DMS 273 treated with DMSO at 0.1 percent for 48 hours (cell line): ENCODE data around the gene BAHCC1.
"Not testable (repeated sequence)": the region's sequence is repeated elsewhere in the genome, so short reads cannot be mapped to it uniquely, and the experiment has no call there.

Source experiments
- DNase-seq: peaks from one replicate; lab custom pipeline; 2025; lab: John Stamatoyannopoulos, UW

Gene BAHCC1

GRCh38 chr17:81394921-81395599 lies at the start of gene BAHCC1:
Gene BAHCC1, plus strand, starts transcription at chr17:81395457. Its CDS starts 4,283 bp downstream, at chr17:81399740.
- peak; percentile 98 for DNase-seq

GRCh38 chr17:81346090-81346907 lies 49.0 kb upstream of the BAHCC1 start:
- DNase-seq = peak; percentile 79

- DNase-seq = no peak
Observed at GRCh38 chr17:81346908-81347349, 48.3 kb upstream of the BAHCC1 start.

GRCh38 chr17:81347437-81347836 lies 47.8 kb upstream of the BAHCC1 start:
- no peak for DNase-seq

DNA sequence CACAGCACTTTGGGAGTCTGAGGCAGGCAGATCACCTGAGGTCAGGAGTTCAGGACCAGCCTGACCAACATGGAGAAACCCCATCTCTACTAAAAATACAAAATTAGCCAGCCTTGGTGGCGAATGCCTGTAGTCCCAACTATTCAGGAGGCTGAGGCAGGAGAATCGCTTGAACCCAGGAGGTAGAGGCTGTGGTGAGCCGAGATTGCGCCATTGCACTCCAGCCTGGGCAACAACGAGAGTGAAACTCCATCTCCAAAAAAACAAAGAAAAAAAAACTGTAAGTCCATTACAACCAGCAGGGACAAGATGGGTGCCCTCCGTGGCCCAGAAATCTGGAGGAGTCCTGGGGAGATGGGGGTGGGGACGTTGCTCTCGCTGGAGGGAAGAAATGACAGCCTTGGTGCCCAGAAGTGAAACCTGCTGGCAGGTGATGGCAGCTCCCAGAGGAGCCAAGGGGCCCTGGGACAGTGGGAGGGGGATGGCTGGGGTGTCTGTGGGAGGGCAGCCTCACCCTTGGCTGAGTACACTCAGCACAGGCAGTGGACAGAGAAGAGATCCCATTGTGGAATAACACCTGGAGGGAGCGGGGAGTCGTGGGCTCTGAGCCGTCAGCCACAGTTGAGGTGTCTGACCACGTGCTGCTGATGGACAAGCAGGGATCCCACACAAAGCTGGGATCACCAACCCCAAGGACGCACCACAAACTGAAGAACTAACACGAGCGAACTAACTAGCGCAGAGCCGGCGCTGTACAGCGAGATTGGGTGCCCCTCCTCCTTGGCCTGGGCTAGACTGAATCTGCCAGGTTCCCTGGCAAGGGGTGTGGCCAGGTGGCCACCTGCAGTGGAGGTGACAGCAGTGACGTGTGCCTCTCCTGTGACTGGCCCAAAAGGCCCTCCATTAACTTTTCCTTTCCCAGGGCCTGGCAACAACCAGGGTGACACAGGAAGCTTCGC lies 46.9 kb upstream of the BAHCC1 start:
- no peak for DNase-seq

- DNase-seq = peak; percentile 65
Observed at GRCh38 chr17:81349397-81350319, 45.6 kb upstream of the BAHCC1 start.

DNA sequence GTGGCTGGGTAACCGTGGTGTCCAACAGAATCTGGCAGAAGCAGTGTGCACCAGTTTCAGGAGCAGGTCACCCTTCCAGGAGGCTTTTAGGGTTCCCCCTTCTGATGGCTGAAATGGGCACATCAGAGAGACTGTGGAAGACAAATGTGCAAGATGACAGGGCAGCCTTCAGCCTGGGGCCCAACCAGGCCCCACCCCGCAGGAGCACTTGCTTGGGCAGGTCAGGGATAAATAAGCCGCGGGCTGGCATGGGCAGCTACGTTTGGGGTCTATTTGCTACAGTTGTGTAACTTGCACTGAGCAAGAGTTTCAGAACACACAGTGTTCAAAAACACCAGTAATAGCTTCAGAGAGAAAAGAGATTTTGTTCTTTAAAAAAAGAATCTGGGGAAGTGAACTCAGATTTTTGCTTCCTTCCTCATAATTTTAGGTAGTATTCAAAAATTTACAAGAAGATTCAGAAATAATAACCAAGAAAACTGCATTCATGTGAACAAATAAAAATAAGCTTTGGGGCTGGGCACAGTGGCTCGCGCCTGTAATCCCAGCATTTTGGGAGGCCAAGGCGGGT lies 44.9 kb upstream of the BAHCC1 start:
- no peak for DNase-seq

DNA sequence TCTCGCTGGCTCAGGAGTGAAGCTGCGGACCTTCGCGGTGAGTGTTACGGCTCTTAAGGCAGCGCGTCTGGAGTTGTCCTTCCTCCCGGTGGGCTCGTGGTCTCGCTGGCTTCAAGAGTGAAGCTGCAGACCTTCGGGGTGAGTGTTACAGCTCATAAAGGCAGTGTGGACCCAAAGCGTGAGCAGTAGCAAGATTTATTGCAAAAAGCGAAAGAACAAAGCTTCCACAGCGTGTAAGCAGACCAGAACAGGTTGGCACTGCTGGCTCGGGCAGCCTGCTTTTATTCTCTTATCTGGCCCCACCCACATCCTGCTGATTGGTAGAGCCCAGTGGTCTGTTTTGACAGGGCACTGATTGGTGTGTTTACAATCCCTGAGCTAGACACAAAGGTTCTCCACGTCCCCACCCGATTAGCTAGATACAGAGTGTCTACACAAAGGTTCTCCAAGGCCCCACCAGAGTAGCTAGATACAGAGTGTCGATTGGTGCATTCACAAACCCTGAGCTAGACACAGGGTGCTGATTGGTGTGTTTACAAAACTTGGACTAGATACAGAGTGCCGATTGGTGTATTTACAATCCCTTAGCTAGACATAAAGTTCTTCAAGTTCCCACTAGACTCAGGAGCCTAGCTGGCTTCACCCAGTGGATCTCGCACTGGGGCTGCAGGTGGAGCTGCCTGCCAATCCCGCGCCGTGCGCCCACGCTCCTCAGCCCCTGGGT lies 43.8 kb upstream of the BAHCC1 start:
- DNase-seq = not testable (repeated sequence)

DNA sequence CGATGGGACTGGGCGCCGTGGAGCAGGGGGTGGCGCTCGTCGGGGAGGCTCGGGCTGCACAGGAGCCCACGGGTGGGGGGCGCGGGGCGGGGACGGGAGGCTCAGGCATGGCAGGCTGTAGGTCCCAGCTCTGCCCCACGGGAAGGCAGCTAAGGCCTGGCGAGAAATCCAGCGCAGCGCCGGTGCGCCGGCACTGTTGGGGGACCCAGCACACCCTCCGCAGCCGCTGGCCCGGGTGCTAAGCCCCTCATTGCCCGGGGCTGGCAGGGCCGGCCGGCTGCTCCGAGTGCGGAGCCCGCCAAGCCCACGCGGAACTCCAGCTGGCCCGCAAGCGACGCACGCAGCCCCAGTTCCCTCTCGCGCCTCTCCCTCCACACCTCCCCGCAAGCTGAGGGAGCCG lies 43.2 kb upstream of the BAHCC1 start:
- not testable (repeated sequence) for DNase-seq

DNA sequence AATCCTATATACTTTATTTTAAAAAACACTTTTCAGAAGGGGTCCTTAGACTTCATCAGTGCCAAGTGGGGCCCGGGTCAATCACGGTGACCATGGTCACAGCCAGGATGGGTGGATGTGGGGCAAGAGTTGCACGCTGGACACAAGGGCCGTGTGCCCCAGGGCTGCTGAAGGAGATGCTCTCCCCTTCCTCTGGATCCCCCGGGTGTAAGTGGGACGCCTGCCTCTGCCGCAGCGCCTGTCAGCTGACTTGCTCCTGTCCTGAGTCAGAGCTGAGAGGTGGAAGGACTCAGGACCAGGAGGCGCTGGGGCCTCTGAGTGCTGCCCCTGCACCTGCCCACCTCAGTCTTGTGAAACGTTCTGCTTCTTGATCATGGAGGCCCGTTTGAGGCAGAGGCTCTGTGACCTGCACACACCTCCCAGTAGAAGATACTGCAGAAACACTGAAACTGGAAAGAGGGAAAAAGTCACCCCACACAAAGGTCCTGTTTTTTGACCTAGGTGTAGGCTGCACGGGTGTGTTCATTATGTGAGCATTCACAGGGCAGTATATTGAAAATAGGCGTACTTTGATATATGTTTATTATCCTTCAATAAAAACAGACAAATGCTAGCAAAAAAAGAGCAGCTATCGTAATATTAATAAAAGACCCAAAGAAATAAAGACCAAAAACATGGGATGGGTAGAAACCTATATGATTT lies 40.9 kb upstream of the BAHCC1 start:
- no peak for DNase-seq

DNA sequence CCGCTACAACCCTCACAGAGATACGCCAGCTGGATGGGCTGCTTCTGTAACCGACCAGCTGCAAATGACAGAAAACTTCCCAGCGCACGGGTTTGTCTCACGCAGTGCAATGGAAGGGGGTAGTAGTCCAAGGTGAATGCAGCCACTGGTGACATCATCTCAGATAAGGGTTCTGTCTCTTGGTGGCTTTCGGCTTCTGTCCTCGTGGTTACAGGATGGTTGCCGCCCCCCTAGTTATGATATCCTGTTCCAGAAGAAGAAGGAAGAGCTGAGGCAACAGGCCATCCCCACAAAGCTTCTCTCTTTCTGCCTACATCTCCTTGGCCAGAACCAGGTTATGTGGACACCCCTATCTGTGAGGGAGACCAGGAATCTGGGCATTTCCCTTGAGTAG lies 40.3 kb upstream of the BAHCC1 start:
- no peak for DNase-seq

- no peak for DNase-seq
Observed at GRCh38 chr17:81359218-81359617, 36.0 kb upstream of the BAHCC1 start.

DNA sequence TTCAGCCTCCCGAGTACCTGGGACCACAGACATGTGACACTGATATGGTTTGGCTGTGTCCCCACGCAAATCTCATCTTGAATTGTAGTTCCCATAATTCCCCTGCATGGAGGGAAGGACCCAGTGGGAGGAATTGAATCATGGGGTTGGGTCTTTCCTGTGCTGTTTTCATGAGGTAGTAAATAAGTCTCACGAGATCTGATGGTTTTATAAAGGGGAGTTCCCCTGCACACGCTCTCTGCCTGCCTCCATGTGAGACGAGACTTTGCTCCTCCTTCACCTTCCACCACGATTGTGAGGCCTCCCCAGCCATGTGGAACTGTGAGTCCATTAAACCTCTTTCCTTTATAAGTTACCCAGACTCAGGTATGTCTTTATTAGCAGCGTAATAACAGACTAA lies 33.3 kb upstream of the BAHCC1 start:
- not testable (repeated sequence) for DNase-seq

DNA sequence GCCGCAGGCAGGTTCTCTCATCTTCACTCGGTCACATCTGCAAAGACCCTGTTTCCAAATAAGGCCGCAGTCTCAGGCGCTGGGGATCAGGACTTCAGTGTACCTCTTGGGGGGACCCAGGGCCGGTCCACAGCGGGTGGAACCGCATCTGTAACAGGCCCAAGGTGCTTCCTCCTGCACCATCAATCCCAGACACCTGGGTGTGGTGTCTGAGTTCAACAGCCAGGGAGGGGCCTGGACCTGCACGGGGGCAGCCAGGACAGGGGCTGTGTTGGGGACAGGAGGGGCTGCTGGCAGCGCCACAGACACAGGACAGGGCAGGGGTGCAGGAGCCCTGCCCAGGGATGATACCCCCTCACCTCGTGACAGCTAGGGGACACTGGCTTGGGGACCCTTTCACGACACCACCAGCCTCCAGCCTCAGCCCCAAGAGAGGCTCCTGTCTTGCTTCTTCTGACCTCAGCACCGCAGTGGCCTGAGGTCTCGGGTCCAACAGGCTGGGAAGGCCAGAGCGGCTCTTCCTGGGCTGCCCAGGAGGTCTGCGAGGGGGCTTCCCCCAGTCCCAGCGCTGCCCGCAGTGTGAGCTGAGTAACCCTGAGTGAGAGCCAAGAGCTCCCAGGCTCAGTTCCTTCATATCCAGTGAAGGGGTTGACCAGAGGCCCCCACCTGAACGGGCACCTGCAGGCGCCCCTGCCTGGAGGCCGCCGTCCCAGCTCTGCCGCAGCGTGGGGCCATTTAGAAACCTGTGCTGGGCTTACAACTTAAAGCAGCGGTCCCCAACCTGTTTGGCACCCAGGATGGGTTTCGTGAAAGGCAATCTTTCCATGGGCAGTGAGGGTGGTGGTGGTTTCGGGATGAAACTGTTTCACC lies 30.7 kb upstream of the BAHCC1 start:
- no peak for DNase-seq

DNA sequence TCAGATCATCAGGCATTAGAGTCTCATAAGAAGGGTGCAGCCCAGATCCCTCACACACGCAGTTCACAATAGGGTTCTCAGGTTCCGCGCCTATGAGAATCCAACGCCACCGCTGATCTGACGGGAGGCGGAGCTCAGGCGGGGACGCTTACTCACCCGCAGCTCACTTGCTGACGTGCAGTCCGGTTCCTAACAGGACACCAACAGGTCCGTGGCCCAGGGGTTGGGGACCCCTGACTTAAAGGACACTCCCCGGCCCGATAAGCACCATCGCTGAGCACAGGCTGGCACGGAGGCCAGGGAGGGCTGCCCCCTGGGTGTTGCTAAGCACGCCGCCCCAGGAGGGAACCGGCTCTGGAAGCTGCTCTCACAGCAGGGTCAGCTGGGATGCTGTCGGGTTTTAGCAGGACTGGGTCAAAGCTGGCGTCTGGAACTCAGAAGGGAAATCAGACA lies 30.1 kb upstream of the BAHCC1 start:
- no peak for DNase-seq

DNA sequence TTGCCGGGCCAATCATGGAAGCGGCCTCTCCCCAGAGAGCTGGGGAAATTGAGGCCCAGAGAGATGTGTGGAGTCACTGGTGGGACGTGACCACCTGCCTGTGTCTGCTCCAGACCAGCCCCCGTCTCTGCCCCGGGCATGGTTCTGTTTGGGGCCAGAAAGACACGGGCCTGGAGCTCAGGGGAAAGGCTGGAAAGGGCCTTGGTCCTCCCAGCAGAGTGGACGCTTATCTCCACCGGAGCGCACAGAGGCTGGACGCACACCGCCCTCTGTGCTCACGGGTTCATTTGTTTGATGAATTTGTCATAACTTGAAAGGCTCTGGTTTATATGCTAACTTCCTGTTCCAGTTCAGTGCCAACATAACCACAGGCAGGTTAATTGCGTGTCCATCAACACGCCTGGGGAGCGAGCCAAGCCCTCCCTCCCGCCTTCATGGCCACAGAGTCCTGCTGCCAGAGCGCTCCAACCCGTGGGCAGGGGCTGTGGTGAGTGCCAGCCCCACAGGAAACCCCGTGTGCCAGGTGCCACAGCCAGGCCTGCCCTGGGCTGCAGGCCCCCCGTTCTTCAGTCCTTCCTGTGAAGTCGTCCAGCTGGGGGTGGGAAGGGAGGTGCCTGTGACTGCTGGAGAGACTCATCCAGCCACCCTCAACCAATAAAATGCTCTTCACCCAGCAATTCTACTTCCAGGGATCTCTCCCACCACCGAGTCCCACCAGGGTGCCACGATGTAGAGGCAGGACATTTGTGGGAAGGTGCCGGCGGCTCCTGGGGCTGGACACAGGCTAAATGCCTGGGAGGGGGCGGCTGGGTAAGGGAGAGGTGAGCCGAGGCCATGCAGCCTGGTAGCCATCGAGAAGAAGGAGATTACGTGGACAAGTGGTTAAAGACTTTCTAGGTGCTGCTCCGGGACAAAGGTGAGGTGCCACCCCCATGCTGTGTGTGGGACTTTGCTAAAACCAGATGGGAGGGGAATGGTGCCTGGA lies 29.4 kb upstream of the BAHCC1 start:
- no peak for DNase-seq

DNA sequence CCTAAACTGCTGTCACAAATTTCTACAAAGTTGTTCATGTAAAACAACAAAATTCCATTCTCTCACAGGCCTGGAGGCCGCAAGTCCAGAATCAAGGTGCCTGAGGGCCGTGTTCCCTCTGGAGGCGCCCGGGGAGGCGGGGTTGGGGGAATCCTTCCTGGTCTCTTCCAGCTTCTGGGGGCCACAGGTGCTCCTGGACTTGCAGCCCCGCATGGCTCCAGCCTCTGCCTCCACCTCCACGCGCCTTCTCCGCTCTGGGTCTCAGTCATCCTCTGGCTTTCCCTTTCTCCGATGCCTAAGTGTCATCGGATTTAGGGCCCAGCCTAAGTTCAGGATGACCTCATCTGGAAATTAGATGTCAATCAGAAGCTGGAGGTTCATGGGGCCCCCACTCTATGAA lies 28.6 kb upstream of the BAHCC1 start:
- no peak for DNase-seq
